Sigmoid colon (tissue), 7 donors: ENCODE measurements around the gene S100A6. TPM values are rescaled to one million over a fixed set of nuclear protein-coding genes. Genes with fewer than 3 reads are reported as not detected.
"Not testable (repeated sequence)": the region's sequence is repeated elsewhere in the genome, so short reads cannot be mapped to it uniquely, and the experiment has no call there.

Experiments used
- DNase-seq: peaks from one replicate; pipeline ENCODE4 v3.0.0-alpha.2; 2019
- H3K27ac ChIP-seq, 4 donors: fragments of 200-600 bp; sonication (generic); one replicate each; pipeline ENCODE4 v1.5.1; 2016 to 2019; ENCODE audit warnings: mild to moderate bottlenecking in 1 of 4
- H3K27me3 ChIP-seq, 3 donors: fragments of 200-600 bp; sonication (generic); one replicate each; pipeline ENCODE4 v1.5.1; 2019; ENCODE audit warnings: mild to moderate bottlenecking in 1 of 3
- H3K36me3 ChIP-seq, 4 donors: fragments of 200-600 bp; sonication (generic); one replicate each; pipeline ENCODE4 v1.5.1; 2016 to 2019
- H3K4me1 ChIP-seq, 4 donors: fragments of 200-600 bp; sonication (generic); one replicate each; pipeline ENCODE4 v1.5.1; 2017 to 2019
- H3K4me3 ChIP-seq, 4 donors: fragments of 200-600 bp; sonication (generic); one replicate each; pipeline ENCODE4 v1.5.1; 2017 to 2019; ENCODE audit warnings: mild to moderate bottlenecking in 2 of 4, moderate library complexity in 1 of 4
- H3K9me3 ChIP-seq, 4 donors: fragments of 200-600 bp in 3 of 4; sonication (generic) in 3 of 4; one replicate each; pipeline versions ENCODE4 v1.5.1 to v1.6.1; 2013 to 2019
- CTCF ChIP-seq, 4 experiments: fragments of 450-650 bp in 3 of 4; fragments of 200-600 bp in 1 of 4; IDR thresholded peaks; one replicate each; pipeline ENCODE4 v1.5.1; 2016 to 2019; ENCODE audit warnings: antibody characterized with exemption in 4 of 4, mild to moderate bottlenecking in 3 of 4, moderate library complexity in 2 of 4
- EP300 ChIP-seq, 4 donors: sonication (generic); formaldehyde crosslinking; IDR thresholded peaks; one replicate each; pipeline ENCODE4 v1.6.1; 2017; ENCODE audit warnings: antibody characterized with exemption in 4 of 4
- POLR2A ChIP-seq, 2 donors: fragments of 450-650 bp; IDR thresholded peaks; one replicate each; pipeline ENCODE4 v1.6.1; 2016; ENCODE audit warnings: antibody characterized with exemption in 2 of 2, mild to moderate bottlenecking in 2 of 2, moderate library complexity in 2 of 2
- POLR2AphosphoS5 ChIP-seq, 4 donors: sonication (generic); formaldehyde crosslinking; IDR thresholded peaks; one replicate each; pipeline ENCODE4 v1.6.1; 2017; ENCODE audit warnings: antibody characterized with exemption in 4 of 4
- WGBS, 2 donors: extraction: QIAGEN DNeasy Blood & Tissue Kit; methylation state at CpG; one replicate each; pipeline ENCODE4 v1.1.7; 2013; 5-methylcytosine and 5-hydroxymethylcytosine counted together
- intact Hi-C: fragments of 100-400 bp; cut with DNase I; formaldehyde crosslinking; loops from one replicate; pipeline ENCODE4 v1.15.1; 2023
- polyA plus RNA-seq, 3 donors: library from polyadenylated mRNA; stranded (reverse); fragments of 200-250 nt; gene quantifications; one replicate each; pipeline ENCODE4 v1.2.3, GENCODE V29; 2013
- total RNA-seq, 4 donors: library from RNA; depleted of rRNA; stranded (reverse); fragments of >200 nt; gene quantifications; one replicate each; pipeline ENCODE4 v1.1.0, GENCODE V29; 2016
- donor health status: healthy with polysubstance abuse.
- donor health status: Bipolar disorder and iron deficiency.
- donor health status: healthy.

Gene S100A6
- total and polyA plus RNA-seq, 7 donors: 445 to 7,223 (median 1,159) TPM

GRCh38 chr1:153526132-153526543, 9.7 kb downstream of the S100A6 start:
- TF ChIP-seq EP300 (IDR thresholded peaks at IDR 0.05): no peak
- TF ChIP-seq POLR2A (IDR thresholded peaks at IDR 0.05): no peak
- no peak for TF ChIP-seq POLR2AphosphoS5 (IDR thresholded peaks at IDR 0.05)
- Histone ChIP-seq H3K27ac (peak overlapping the region in 1 of 4 donors; percentile 63), H3K27me3 (no peaks in the 10 kb centered on the region), H3K9me3 (no peaks in the 10 kb centered on the region), H3K4me3 (no peak overlapping the region), H3K4me1 (peaks cover 0 to 28% (median 14%) of the 10 kb centered on the region in 4 donors), H3K36me3 (no peaks in the 10 kb centered on the region)
- intact Hi-C loops: no loop called here
- WGBS, 2 donors: 54 to 62% methylated on average over 8 of the region's 8 CpGs
- peak; percentile 40 for DNase-seq

- WGBS, 2 donors: 60 to 80% methylated on average over 3 of the region's 3 CpGs
- H3K27ac ChIP-seq: peak overlapping the region in 1 of 4 donors; percentile 14
- intact Hi-C loops: no loop called here
- TF ChIP-seq CTCF (IDR thresholded peaks at IDR 0.05): no peak
- no peak for TF ChIP-seq EP300 (IDR thresholded peaks at IDR 0.05)
- no peak for TF ChIP-seq POLR2AphosphoS5 (IDR thresholded peaks at IDR 0.05)
- TF ChIP-seq POLR2A (IDR thresholded peaks at IDR 0.05): no peak
- no peaks in the 10 kb centered on the region for H3K9me3 ChIP-seq
- DNase-seq: peak; percentile 85
- H3K4me1 ChIP-seq: peaks cover 0 to 28% (median 14%) of the 10 kb centered on the region in 4 donors
- H3K27me3 ChIP-seq: no peaks in the 10 kb centered on the region
- H3K4me3 ChIP-seq: no peak overlapping the region
- H3K36me3 ChIP-seq: no peaks in the 10 kb centered on the region
Observed at GRCh38 chr1:153525088-153525728, 10.6 kb downstream of the S100A6 start.

DNA sequence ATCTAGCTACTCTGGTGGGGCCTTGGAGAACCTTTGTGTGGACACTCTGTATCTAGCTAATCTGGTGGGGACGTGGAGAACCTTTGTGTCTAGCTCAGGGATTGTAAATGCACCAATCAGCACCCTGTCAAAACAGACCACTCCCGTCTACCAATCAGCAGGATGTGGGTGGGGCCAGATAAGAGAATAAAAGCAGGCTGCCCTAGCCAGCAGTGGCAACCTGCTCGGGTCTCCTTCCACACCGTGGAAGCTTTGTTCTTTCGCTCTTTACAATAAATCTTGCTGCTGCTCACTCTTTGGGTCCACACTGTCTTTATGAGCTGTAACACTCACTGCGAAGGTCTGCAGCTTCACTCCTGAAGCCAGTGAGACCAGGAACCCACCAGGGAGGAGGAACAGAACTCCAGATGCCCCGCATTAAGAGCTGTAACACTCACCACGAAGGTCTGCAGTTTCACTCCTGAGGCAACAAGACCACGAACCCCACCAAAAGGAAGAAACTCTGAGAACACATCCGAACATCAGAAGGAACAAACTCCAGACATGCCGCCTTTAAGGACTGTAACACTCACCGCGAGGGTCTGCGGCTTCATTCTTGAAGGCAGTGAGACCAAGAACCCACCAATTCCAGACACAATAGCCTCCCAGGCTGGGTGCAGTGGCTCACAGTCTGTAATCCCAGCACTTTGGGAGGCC, 13.3 kb downstream of the S100A6 start:
- H3K36me3 ChIP-seq, intact Hi-C loops, H3K9me3 ChIP-seq, H3K27ac ChIP-seq, H3K27me3 ChIP-seq, H3K4me3 ChIP-seq: not testable (repeated sequence)
- H3K4me1 ChIP-seq: peaks cover 0 to 22% (median 14%) of the 10 kb centered on the region in 4 donors
- peak; percentile 21 for DNase-seq
- 76 to 82% methylated on average over 14 of the region's 14 CpGs for WGBS, 2 donors

DNA sequence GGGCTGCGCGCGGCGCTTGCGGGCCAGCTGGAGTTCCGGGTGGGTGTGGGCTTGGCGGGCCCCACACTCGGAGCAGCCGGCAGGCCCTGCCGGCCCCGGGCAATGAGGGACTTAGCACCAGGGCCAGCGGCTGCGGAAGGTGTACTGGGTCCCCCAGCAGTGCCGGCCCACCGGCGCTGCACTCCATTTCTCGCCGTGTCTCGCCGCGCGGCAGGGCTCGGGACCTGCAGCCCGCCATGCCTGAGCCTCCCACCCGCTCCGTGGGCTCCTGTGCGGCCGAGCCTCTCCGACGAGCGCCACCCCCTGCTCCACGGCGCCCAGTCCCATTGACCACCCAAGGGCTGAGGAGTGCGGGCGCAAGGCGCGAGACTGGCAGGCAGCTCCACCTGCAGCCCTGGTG, 14.0 kb downstream of the S100A6 start:
- intact Hi-C loops, H3K9me3 ChIP-seq: not testable (repeated sequence)
- WGBS, 2 donors: 97 to 98% methylated on average over 37 of the region's 37 CpGs

DNA sequence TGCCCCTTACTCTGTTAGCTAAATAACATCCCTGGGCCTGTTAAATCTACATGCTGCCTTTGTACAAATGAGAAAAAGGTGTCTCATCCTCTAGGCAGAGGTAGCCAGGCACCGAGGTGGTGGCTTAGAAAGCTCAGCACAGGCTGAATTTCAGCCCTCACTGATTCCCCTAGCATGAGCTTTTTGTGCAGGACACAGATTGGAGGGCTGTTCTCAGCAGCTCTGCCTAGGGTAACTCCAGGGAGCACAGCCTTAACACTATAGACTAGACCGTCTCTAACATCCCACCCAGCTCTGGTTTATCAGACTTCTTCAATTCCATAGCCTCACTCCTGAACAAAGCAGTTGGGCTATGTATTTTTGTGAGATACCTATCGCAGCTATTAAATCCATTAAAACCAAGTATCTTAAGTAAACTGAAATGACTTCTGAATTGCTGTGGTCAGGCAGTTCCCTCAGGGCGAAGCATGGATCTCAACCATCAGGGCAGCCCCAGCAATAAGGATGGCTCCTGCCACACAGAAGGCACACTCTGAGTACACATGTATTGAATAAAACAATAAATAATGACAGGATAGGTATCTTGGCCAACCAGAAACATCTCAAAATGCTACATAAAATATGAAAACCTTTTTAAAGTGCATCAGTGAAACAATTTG, 14.8 kb downstream of the S100A6 start:
- Histone ChIP-seq H3K9me3 (no peaks in the 10 kb centered on the region), H3K4me1 (peaks cover 0 to 7% (median 4%) of the 10 kb centered on the region in 4 donors), H3K27ac (no peak overlapping the region), H3K36me3 (no peaks in the 10 kb centered on the region), H3K4me3 (no peak overlapping the region), H3K27me3 (no peaks in the 10 kb centered on the region)
- intact Hi-C loops: no loop called here
- no peak for TF ChIP-seq POLR2AphosphoS5 (IDR thresholded peaks at IDR 0.05)
- TF ChIP-seq POLR2A (IDR thresholded peaks at IDR 0.05): no peak
- no peak for TF ChIP-seq EP300 (IDR thresholded peaks at IDR 0.05)
- no peak for TF ChIP-seq CTCF (IDR thresholded peaks at IDR 0.05)
- WGBS, 2 donors: 65 to 87% methylated on average over 4 of the region's 4 CpGs
- peak; percentile 22 for DNase-seq

More for the DNA sequence above, 14.0 kb downstream of the S100A6 start:
- not testable (repeated sequence) for H3K27me3 ChIP-seq, H3K4me3 ChIP-seq, H3K36me3 ChIP-seq, H3K27ac ChIP-seq
- DNase-seq: peak; percentile 49
- peaks cover 0 to 15% (median 8%) of the 10 kb centered on the region in 4 donors for H3K4me1 ChIP-seq

DNA sequence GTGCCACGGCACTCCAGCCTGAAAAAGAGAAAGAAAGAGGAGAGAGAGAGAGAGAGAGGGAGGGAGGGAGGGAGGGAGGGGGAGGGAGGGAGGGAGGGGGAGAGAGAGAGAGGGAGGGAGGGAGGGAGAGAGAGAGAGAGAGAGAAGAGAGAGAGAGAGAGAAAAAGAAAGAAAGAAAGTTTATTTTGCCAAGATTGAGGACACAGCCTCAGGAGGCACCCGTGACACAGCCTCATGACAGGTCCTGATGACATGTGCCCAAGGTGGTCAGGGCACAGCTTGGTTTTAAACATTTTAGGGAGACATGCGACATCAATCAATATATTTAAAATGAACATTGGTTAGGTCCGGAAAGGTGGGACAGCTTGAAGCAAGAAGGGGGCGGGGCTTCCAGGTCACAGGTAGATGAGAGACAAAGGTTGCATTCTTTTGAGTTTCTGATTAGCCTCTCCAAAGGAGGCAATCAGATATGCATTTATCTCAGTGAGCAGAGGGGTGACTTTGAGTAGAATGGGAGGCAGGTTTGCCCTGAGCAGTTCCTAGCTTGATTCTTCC, 15.6 kb downstream of the S100A6 start:
- intact Hi-C loops, H3K4me1 ChIP-seq, H3K9me3 ChIP-seq, H3K4me3 ChIP-seq, H3K27ac ChIP-seq, H3K36me3 ChIP-seq, H3K27me3 ChIP-seq: not testable (repeated sequence)
- WGBS, 2 donors: 21 to 70% methylated on average over 5 of the region's 5 CpGs
- peak; percentile 40 for DNase-seq
